ENCODE measurements around the gene NEMP1. TPM values are rescaled to one million over a fixed set of nuclear protein-coding genes. Genes with fewer than 3 reads are reported as not detected.

The NEMP1 gene
- total and polyA plus RNA-seq, 2 of the 8 experiments (the other 6 are each of a cell fraction or from before 2014, with no cell fraction given): 30.1 to 43.2 TPM

GRCh38 chr12:57090490-57090889 lies 11.9 kb upstream of the NEMP1 start:
- ChIA-PET POLR2A (ENCODE audit: partially characterized antibody) (interaction anchor here (0.7 to 16.5 kb wide), 9 partner anchors 8 to 139 kb away, joined by 3 to 352 read pairs (median 13); partner anchors contain the start of genes LRP1, NEMP1, SHMT2 and STAT6), CTCF (ENCODE audit: partially characterized antibody) (interaction anchor here (0.5 to 14.0 kb wide), 15 partner anchors 11 to 454 kb away, joined by 3 to 325 read pairs (median 5); partner anchors contain the start of genes GLI1, MYO1A, NEMP1 and STAT6)
- H3K18ac ChIP-seq (ENCODE audit: extremely low read depth, low read length): no peak overlapping the region
- no peak overlapping the region for H2AFZ ChIP-seq (ENCODE audit: low read length)
- no peak for FAIRE-seq
- H4K8ac ChIP-seq (ENCODE audit: extremely low read depth, insufficient read depth, low read length): no peak overlapping the region
- TF ChIP-seq, protein P1, sequence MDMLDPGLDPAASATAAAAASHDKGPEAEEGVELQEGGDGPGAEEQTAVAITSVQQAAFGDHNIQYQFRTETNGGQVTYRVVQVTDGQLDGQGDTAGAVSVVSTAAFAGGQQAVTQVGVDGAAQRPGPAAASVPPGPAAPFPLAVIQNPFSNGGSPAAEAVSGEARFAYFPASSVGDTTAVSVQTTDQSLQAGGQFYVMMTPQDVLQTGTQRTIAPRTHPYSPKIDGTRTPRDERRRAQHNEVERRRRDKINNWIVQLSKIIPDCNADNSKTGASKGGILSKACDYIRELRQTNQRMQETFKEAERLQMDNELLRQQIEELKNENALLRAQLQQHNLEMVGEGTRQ (IDR thresholded peaks at IDR 0.05; ENCODE audit: low read length): no peak
- TF ChIP-seq GABPA (IDR thresholded peaks at IDR 0.05; ENCODE audit: borderline replicate concordance, insufficient read depth, low read length) (no peak), CTBP2 (IDR thresholded peaks at IDR 0.05; ENCODE audit: borderline replicate concordance, insufficient read depth, insufficient read length, low read length) (no peak), CHD2 (IDR thresholded peaks at IDR 0.05; ENCODE audit: low read length) (no peak), CREB1 (IDR thresholded peaks at IDR 0.05) (no peak), KDM4A (IDR thresholded peaks at IDR 0.05; ENCODE audit: low read depth, low read length, severe bottlenecking) (no peak), RAD21 (IDR thresholded peaks at IDR 0.05 in 1 of 2, conservative IDR thresholded peaks at IDR 0.05 in 1 of 2; ENCODE audit: low read depth in 2 of 2, low read length in 2 of 2) (no peak), YY1 (IDR thresholded peaks at IDR 0.05; ENCODE audit: low read depth, low read length) (no peak), PHF8 (conservative IDR thresholded peaks at IDR 0.05; ENCODE audit: low read depth, low read length) (no peak)
- H4K5ac ChIP-seq (ENCODE audit: insufficient read length, low read depth, low read length): no peak overlapping the region
- no peaks in the 10 kb centered on the region for H3K9me3 ChIP-seq (ENCODE audit: insufficient read depth in 2 of 2, low read depth in 1 of 2, low read length in 1 of 2)
- H2BK5ac ChIP-seq (ENCODE audit: low read depth, low read length): no peak overlapping the region
- no peak overlapping the region for H2BK15ac ChIP-seq (ENCODE audit: low read length)
- no peak overlapping the region for H3K27ac ChIP-seq (ENCODE audit: low read depth, low read length)
- no peak overlapping the region for H2BK12ac ChIP-seq (ENCODE audit: low read depth, low read length)
- peaks cover 0 to 34% (median 24%) of the 10 kb centered on the region in 4 experiments; a peak in 6 of 7 replicates for H3K4me1 ChIP-seq (replicated peaks in 1 of 4; ENCODE audit: control insufficient read depth in 3 of 4, insufficient read depth in 4 of 4, low read length in 3 of 4)
- H3K23ac ChIP-seq (ENCODE audit: insufficient read length): no peak overlapping the region
- 78% methylated on average over 6 of the region's 6 CpGs; no CpG with 5 or more reads in 1 of the 2 experiments for WGBS, 2 experiments (ENCODE audit: extremely low coverage in 1 of 2, insufficient coverage in 1 of 2, insufficient read length in 1 of 2, insufficient replicate concordance in 2 of 2, low coverage in 1 of 2, low lambda C conversion rate in 2 of 2, missing lambda C conversion rate in 1 of 2)
- no peaks in the 10 kb centered on the region for H3K27me3 ChIP-seq (replicated peaks in 1 of 4; ENCODE audit: control insufficient read depth in 3 of 4, extremely low read depth in 1 of 4, insufficient read depth in 3 of 4, low read length in 3 of 4)
- no peak overlapping the region for H3K4ac ChIP-seq (replicated peaks; ENCODE audit: insufficient read length, low read depth, low read length)
- no peak for DNase-seq (ENCODE audit: low read depth in 1 of 2, low spot score in 2 of 2)
- peak overlapping the region; percentile 8 to 32 (median 19); a peak in 5 of 8 replicates for H3K4me3 ChIP-seq (ENCODE audit: extremely low read depth in 1 of 4, insufficient read depth in 2 of 4, low read depth in 3 of 4, low read length in 4 of 4)
- 0 out of 2 replicates have a peak overlapping the region, but pooled peaks have one; percentile 26 for H2AK5ac ChIP-seq (ENCODE audit: low read depth, low read length)
- H3K56ac ChIP-seq (replicated peaks; ENCODE audit: insufficient read length, low read depth, low read length): no peak overlapping the region
- H2BK20ac ChIP-seq (ENCODE audit: low read length): no peak overlapping the region
- peaks cover 25% of the 10 kb centered on the region for H3K23me2 ChIP-seq (ENCODE audit: low read depth, low read length)
- peaks cover 4 to 11% of the 10 kb centered on the region in 2 experiments for H4K20me1 ChIP-seq (replicated peaks in 1 of 2; ENCODE audit: control insufficient read depth in 1 of 2, insufficient read depth in 2 of 2, low read length in 2 of 2)
- no peak overlapping the region for H2BK120ac ChIP-seq (replicated peaks; ENCODE audit: low read depth, low read length)
- no peak overlapping the region for H3K9ac ChIP-seq (replicated peaks in 1 of 4; ENCODE audit: extremely low read depth in 1 of 4, low read depth in 3 of 4, low read length in 3 of 4)
- peaks cover 9 to 27% (median 12%) of the 10 kb centered on the region in 4 experiments for H3K36me3 ChIP-seq (ENCODE audit: control insufficient read depth in 2 of 4, insufficient read depth in 4 of 4, low read length in 3 of 4)
- H3K79me1 ChIP-seq (ENCODE audit: low read depth, low read length): peaks cover 4% of the 10 kb centered on the region
- peaks cover 0 to 18% of the 10 kb centered on the region in 2 experiments; a peak in 1 of 4 replicates for H3K79me2 ChIP-seq (ENCODE audit: control insufficient read depth in 1 of 2, insufficient read depth in 2 of 2, low read length in 2 of 2)
- H3K4me2 ChIP-seq (ENCODE audit: insufficient read depth in 1 of 2, low read depth in 2 of 2, low read length in 2 of 2): peak overlapping the region; percentile 57 to 81
- H4K91ac ChIP-seq (replicated peaks; ENCODE audit: insufficient read length, low read length): no peak overlapping the region
- no peak overlapping the region for H3K14ac ChIP-seq (ENCODE audit: insufficient read length)
